Prostate gland (tissue), 2 donors: Measurements from ENCODE around the gene USP6. TPM values are rescaled to one million over a fixed set of nuclear protein-coding genes. Genes with fewer than 3 reads are reported as not detected.

Experiments used
- DNase-seq: peaks from one replicate; pipeline ENCODE4 v3.0.0-alpha.2; 2019; ENCODE audit warnings: low spot score
- H3K27ac ChIP-seq, 2 donors: fragments of 200-600 bp; sonication (generic); 2 replicates each; pipeline ENCODE4 v1.5.1; 2017 to 2019
- H3K27me3 ChIP-seq: fragments of 200-600 bp; sonication (generic); replicated peaks from 2 replicates; pipeline ENCODE4 v1.5.1; 2019; ENCODE audit not compliant: insufficient read depth
- H3K36me3 ChIP-seq, 2 donors: fragments of 200-600 bp; sonication (generic); 1 replicate in 1 of 2; 2 replicates in 1 of 2; pipeline versions ENCODE4 v1.5.1 to v1.8.1; 2017 to 2019
- H3K4me1 ChIP-seq: fragments of 200-600 bp; sonication (generic); replicated peaks from 2 replicates; pipeline ENCODE4 v1.5.1; 2019
- H3K4me3 ChIP-seq, 2 donors: fragments of 200-600 bp; sonication (generic); 2 replicates each; pipeline ENCODE4 v1.5.1; 2017 to 2019
- H3K9me3 ChIP-seq: fragments of 200-600 bp; sonication (generic); 2 replicates; pipeline ENCODE4 v1.5.1; 2017
- CTCF ChIP-seq, 4 experiments: fragments of 200-600 bp in 2 of 4; fragments of 450-650 bp in 2 of 4; sonication (generic) in 2 of 4; IDR thresholded peaks; 1 replicate in 3 of 4; 2 replicates in 1 of 4; pipeline ENCODE4 v1.5.1; 2016 to 2019; ENCODE audit warnings: antibody characterized with exemption in 4 of 4, mild to moderate bottlenecking in 2 of 4, moderate library complexity in 2 of 4
- POLR2A ChIP-seq: fragments of 450-650 bp; IDR thresholded peaks from one replicate; pipeline ENCODE4 v1.6.1; 2016; ENCODE audit warnings: antibody characterized with exemption, mild to moderate bottlenecking
- POLR2AphosphoS5 ChIP-seq: sonication (generic); formaldehyde crosslinking; IDR thresholded peaks from one replicate; pipeline ENCODE4 v1.6.1; 2017; ENCODE audit warnings: antibody characterized with exemption
- WGBS: methylation state at CpG from one replicate; pipeline ENCODE4 v1.1.5; 2018; 5-methylcytosine and 5-hydroxymethylcytosine counted together
- intact Hi-C: fragments of 100-400 bp; cut with DNase I; formaldehyde crosslinking; loops from one replicate; pipeline ENCODE4 v1.14.2; 2022
- total RNA-seq, 2 donors: library from RNA; depleted of rRNA; stranded (reverse); fragments of >200 nt; gene quantifications; one replicate each; pipeline ENCODE4 v1.1.0, GENCODE V29; 2016

The USP6 gene
- total RNA-seq, 2 donors from 2014 or later, result 1.4 to 6.8 TPM

- Histone ChIP-seq H3K4me1 (no peaks in the 10 kb centered on the region), H3K4me3 (no peak overlapping the region), H3K27me3 (no peaks in the 10 kb centered on the region), H3K9me3 (peaks cover 18% of the 10 kb centered on the region), H3K27ac (no peak overlapping the region), H3K36me3 (no peaks in the 10 kb centered on the region)
- DNase-seq, result no peak
- no peak for TF ChIP-seq POLR2A
- no peak for TF ChIP-seq POLR2AphosphoS5
- TF ChIP-seq CTCF (IDR thresholded peaks at IDR 0.05), result no peak
- intact Hi-C loops, result no loop called here
Observed at GRCh38 chr17:5183410-5183793, 67.6 kb downstream of the USP6 start.

- no peak for DNase-seq
- TF ChIP-seq POLR2A (no peak), POLR2AphosphoS5 (no peak), CTCF (IDR thresholded peaks at IDR 0.05) (no peak)
- H3K4me1 ChIP-seq, result no peaks in the 10 kb centered on the region
- no peak overlapping the region for H3K4me3 ChIP-seq
- H3K9me3 ChIP-seq, result peaks cover 18% of the 10 kb centered on the region
- no peak overlapping the region for H3K27ac ChIP-seq
- intact Hi-C loops, result no loop called here
- H3K27me3 ChIP-seq, result no peaks in the 10 kb centered on the region
- H3K36me3 ChIP-seq, result no peaks in the 10 kb centered on the region
- WGBS, result 100% methylated on average over 2 of the region's 2 CpGs
Observed at GRCh38 chr17:5184288-5184687, 68.5 kb downstream of the USP6 start.

- intact Hi-C loops, result no loop called here
- Histone ChIP-seq H3K27ac (peak within 1 kb of the TSS; percentile 63 to 80), H3K4me3 (peak within 1 kb of the TSS; percentile 72 to 82), H3K9me3 (peaks cover 4% of the 10 kb centered on the region), H3K4me1 (no peaks in the 10 kb centered on the region), H3K36me3 (no peaks in the 10 kb centered on the region), H3K27me3 (no peaks in the 10 kb centered on the region)
- TF ChIP-seq CTCF (IDR thresholded peaks at IDR 0.05) (peak; percentile 22 to 85 (median 74)), POLR2AphosphoS5 (peak; percentile 95), POLR2A (peak; percentile 57)
- peak; percentile 94 for DNase-seq
- WGBS, result 3% methylated on average over 70 of the region's 82 CpGs
Observed at GRCh38 chr17:5191541-5192417, 75.9 kb downstream of the USP6 start, which contains the start of gene ZNF594. Gene ZNF594, minus strand, starts transcription at chr17:5191868. Its CDS starts 7,612 bp downstream, at chr17:5184256.

- WGBS, result 78% methylated on average over 2 of the region's 2 CpGs
- no peaks in the 10 kb centered on the region for H3K27me3 ChIP-seq
- H3K4me3 ChIP-seq, result no peak overlapping the region
- H3K27ac ChIP-seq, result no peak overlapping the region
- TF ChIP-seq CTCF (IDR thresholded peaks at IDR 0.05) (no peak), POLR2A (no peak), POLR2AphosphoS5 (no peak)
- DNase-seq, result no peak
- H3K4me1 ChIP-seq, result no peaks in the 10 kb centered on the region
- peaks cover 3% of the 10 kb centered on the region for H3K9me3 ChIP-seq
- H3K36me3 ChIP-seq, result no peaks in the 10 kb centered on the region
- intact Hi-C loops, result no loop called here
Observed at GRCh38 chr17:5194346-5194745, 78.5 kb downstream of the USP6 start.

- WGBS, result 93% methylated on average over 7 of the region's 7 CpGs
- H3K27me3 ChIP-seq, result no peaks in the 10 kb centered on the region
- no peak for DNase-seq
- H3K27ac ChIP-seq, result no peak overlapping the region
- intact Hi-C loops, result no loop called here
- H3K4me3 ChIP-seq, result no peak overlapping the region
- TF ChIP-seq POLR2AphosphoS5, result no peak
- no peak for TF ChIP-seq CTCF (IDR thresholded peaks at IDR 0.05)
- TF ChIP-seq POLR2A, result no peak
- H3K36me3 ChIP-seq, result no peaks in the 10 kb centered on the region
- no peaks in the 10 kb centered on the region for H3K9me3 ChIP-seq
- no peaks in the 10 kb centered on the region for H3K4me1 ChIP-seq
Observed at GRCh38 chr17:5198472-5198871, 82.6 kb downstream of the USP6 start.
